NCI-H128 (cell line): ENCODE results near the gene KDM4B.
A peak's percentile ranks its signal among the peaks of the same experiment; 100 is the strongest.

ENCODE experiments used
- DNase-seq: peaks from one replicate; lab custom pipeline; 2025; ENCODE audit not compliant: unreplicated experiment; lab: John Stamatoyannopoulos, UW

KDM4B gene

DNA sequence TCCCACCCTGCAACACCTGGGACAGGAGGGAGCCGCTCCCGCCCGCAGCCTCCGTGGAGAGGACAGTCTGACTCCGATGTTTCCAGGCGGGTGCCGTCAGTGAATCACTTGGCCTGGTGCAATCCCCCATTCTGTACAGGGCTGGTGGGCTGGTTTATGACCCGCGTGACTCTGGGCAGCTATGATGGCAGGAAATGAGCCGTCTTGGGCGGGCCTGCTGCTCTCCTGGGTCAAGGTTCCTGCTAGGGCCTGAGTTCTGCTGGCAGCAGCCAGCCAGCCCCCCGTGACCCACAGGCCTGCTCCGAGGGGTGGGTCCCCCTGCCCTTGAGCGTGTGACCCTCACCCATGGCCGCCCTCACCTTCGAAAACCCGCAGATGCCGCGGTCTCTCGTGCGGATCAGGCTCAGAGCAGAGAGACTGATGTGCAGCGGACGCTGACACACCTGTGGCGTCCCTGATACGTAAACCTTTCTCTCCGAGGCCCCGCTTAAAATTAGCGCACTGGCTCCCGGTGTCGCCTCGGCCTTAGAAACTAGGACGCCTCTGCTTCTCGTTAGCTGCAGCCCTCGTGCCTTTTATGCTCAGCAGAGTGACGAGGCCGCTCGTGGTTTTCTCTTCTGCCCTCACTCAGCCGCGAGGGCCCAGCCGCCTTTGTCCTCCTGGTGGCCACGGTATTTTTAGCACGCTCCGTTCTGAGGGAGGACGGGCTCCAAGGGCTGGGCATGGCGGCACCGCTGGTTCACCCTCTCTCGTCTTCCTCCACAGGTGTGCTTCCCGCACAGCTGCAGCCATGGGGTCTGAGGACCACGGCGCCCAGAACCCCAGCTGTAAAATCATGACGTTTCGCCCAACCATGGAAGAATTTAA is 63.4 kb downstream of the KDM4B start:
- DNase-seq, result no peak

DNA sequence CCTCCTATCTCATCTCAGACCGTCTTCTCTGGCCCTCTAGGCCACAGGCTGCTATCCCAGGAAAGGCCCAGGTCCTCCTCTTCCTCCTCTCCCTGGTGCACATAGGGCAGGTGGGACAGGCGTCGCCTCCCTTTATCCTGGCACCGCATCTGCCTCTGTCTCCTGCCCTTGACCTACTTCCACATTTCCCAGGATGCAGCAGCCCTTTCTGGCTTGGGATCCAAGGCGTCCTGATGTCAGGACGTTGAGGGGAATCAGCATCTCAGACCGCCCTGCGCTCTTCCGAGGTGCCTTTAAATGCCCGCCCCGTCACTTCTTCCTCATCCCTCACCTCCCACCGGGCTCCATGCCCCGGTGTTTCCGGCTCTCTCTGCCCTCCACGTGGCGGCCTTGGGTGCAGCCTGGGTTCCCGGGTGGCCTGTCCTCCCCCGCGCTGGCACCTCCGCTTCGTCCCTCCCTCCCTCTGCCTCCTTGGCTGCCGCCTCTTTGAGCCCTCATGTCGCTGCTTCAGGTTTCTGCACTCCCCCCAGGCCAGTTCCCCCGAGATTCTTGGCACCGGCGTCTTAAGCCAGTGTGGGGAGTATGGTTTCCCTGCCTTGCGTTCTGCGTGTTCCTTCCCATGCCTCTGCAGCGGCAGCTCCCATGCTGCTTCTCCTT is 66.3 kb downstream of the KDM4B start:
- no peak for DNase-seq

DNA sequence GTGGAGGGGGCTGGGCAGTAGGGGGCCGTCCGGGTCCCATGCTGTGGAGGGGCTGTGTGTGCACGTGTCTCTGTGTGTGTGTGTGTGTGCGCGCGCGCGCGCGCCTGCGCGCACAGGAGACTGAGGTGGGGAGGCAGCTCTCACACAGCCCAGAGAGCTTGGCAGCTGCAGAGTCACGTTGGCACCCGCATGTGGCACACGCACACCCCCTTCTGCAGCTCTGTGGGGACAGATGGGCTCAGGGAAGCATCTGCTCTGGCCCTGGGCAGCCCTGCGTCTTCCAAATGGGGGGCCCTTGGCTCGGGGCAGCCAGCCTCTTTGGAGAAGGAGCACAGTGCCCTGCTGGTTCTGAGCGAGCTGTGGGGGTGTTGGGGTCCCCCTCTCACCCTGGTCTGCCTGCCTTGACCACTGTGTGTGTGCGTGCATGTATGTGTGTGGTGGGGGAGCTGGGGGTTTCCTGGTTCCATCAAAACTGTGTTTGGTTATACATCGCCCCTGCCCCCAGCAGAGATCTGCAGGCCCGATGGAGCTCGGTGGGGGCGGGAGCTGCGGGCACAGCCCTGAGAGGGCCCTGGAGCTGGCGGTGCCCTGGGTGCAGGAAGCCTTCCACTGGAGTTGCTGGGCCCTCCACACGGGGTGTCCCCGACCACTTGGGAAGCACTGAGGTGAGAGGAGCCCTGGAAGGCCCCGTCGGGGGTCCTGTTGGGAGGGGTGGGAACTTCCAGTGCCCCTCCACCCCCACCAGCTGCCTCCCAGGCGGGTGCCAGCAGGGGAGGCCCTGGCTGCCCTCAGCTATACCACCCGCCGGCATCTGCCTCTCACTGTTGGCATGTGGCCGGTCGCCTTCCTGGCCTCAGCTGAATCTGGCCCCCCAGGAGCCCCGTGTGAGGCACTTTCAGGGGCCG is 67.1 kb downstream of the KDM4B start:
- peak; percentile 22 for DNase-seq

DNA sequence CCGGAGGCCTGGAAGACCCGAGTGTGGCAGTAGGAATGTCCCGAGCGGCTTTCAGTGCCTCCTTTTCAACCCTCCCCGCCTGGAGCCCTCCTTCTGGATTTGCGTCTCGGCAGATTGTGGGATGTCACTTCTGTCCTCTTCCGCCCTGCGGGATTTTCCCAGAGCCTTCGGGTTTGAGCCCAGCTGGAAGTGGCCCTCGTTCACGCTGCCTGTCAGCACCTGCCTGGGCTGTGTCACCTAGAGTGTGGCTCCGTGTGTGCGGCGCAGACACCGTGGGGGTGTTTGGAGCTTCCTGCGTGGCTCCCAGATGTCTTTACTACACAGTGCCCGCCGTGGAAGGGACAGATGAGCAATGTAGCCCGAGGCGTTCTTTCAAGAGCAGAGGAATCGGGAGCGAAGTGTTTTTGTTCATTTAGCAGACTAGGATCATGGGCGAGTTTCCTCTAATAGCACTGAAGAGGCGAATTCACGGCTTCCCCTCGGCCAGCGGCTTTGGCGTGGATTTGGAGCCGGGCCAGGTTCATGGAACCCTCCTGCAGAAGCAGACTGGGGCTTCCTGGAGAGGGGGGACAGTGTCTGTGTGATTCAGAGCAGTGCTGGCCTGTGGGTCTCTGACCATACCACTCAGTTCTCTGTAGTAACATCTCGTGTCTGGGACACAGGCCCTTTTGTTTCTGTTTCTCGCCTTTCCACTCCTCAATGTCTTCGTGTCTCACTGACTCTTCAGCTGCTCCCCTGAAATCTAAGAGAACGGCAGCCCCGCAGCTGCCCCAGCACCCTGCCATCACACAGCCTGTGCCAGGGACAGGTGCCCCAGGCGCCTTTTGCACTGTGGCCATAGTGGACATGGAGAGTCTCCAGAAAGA is 68.0 kb downstream of the KDM4B start:
- DNase-seq, result no peak

DNA sequence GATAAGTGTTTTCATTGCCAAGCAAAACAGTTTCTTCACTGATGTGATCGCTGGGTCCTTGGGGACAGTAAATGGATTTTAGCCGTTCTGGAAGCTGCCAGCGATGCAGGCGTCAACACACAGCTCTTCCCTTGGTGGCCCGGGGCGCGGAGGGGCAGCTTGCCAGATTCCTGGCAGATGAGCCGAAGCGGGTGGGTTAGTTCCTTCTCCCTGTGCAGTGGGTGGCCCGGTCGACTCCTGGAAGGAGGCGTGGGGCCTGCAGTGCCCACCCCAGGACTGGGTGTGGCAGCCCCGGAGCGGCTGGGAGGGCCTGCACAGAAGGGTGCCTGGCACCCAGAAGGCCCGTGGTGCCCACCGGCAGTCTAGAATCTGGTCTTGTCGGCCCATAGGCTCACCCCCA is 69.0 kb downstream of the KDM4B start:
- DNase-seq, result peak; percentile 73

DNA sequence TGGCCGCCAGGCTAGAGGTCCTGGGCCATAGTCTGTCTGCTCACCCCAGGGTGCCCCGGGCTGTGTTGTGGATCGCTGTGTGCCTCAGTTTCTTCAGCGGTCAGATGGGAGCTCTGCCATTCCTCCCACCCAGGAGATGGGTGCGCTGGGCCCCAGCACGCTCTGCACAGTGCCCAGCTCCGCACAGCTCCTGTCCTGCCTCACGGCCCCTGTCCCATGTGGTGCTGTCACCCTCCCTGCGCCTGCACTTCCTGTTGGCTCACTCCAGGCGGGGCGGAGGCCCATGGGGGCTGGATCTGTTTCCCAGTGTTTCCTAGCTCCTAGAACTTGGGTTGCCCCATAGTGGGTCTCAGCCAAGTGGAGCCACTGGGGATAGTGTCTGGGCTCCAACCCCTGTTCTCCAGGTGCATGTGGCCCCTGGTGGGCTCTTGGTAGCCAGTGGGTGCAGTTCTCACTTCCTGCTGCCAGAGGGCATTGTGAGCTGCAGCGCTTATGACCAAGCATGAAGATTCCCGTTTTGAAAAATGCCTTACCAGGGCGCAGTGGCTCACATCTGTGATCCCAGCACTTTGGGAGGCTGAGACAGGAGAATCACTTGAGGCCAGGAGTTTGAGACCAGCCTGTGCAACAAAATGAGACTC is 69.8 kb downstream of the KDM4B start:
- no peak for DNase-seq

DNA sequence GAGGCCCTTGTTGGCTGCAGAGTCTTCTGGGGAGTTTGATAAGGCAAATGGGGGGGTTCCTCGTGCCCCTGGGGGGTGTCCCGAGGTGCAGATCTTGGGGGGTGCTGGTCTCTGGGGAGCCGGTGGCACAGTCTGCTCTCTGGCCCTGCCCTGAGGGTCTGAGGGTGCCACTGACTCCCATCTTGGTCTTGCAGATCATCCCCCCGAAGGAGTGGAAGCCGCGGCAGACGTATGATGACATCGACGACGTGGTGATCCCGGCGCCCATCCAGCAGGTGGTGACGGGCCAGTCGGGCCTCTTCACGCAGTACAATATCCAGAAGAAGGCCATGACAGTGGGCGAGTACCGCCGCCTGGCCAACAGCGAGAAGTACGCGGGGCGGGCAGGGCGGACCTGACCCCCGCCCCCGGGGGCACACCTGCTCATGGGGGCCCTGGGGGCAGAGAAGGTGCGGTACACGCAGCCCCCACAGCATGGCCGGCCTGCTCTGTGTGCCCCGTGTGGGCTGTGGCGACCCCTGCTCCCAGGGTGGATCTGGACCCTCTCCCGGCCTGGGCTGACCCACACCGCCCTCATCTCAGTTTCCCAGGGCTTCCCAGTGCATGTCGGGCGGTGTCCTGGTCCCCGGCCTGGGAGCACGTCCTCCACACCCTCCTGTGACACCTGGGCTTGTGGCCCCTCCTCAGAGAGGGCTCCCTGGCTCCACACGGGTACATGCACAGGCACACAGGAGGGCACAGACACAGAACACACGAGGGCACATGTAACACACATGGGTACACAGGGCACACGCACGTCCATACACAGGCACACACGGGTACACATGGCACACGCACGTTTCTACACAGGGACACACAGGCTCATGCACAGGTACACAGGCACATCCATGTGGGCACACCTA is 71.0 kb downstream of the KDM4B start:
- no peak for DNase-seq

DNA sequence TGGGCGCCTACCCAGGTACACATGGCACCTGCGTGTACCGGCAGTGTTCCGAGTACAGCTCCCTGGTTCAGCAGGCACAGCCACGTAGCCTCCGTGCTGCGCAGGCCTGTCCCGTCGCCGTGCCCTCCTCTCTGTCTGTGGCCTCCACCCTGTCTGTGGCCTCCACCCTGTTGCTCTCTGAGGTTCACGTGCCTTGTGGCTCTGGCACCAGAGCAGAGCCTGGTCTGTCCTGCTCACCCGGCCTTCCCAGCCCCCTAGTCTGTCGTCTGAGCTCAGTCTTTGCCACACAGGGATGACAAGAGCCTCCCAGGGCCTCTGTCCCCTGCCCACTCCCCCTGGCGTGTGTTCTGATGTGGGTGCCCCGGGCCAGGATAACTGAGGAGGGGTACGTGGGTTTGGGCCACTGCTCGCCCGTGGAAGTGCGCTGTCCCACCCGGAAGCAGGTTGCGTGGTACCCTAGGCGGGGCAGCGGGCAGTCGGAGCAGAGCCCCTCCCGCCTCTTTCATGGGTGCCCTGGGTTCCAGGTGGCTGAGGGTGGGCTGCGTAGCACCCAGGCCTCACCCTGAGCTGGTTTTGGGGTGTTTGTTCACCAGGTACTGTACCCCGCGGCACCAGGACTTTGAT is 71.7 kb downstream of the KDM4B start:
- no peak for DNase-seq

DNA sequence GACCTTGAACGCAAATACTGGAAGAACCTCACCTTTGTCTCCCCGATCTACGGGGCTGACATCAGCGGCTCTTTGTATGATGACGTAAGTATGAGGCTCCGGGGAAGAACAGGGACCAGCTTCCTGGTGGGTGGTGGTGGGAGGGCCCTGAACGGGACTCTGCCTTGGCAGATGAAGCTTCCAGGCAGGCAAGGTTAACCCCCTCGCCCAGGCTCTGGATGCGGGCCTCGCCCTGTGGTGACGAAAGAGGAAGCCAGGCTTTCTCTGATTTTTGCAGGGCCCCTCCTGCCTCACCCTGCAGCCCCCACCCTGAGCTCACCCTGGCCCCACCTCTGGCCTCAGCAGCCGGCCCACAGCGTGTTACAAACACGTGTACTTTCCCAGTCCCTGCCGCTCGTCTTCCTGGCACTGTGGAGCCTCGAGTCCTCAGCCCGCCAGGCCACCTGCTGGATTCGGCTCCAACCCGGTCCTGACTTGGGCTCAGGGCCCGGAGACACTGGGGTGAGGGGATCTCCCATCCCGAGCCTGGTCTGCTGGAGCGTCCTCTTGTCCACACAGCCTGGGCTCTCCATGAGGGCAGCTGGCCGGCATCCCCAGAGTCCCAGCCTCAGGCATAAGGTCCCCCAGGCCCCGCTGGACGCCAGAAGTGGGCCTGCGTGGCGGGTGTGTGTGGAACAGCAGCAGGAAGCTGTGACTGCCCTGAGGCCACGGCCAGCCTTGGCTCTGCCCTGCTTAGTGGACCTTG is 72.4 kb downstream of the KDM4B start:
- DNase-seq, result no peak

DNA sequence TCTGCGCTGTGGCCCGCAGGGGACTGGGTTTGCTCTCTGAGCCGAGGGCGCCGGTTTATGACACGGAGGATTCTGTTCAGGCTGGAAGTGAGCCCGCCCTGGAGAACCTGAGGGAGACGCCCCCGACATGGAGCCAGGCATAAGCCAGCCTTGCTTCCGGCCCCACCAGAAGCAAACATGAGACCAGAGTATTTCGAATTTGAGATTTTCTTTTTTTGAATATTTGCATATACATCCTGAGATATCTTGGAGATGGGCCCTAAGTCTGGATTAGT is 72.9 kb downstream of the KDM4B start:
- DNase-seq, result no peak

DNA sequence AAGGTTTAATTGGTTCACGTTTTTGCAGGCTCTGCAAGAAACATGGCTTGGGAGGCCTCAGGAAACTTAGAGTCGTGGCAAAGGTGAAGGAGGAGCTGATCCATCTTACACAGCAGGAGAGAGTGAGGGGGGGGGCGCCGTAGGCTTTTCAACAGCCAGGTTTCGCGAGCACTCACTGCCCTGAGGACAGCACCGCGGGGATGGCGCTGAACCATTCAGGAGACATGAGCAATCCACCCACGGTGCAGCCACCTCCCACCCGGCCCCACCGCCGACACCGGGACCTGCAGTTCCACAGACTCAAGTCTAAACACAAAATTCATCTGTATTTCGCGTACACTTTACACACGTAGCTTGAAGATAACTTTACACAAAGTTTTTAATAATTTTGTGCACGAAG is 73.6 kb downstream of the KDM4B start:
- DNase-seq, result no peak

DNA sequence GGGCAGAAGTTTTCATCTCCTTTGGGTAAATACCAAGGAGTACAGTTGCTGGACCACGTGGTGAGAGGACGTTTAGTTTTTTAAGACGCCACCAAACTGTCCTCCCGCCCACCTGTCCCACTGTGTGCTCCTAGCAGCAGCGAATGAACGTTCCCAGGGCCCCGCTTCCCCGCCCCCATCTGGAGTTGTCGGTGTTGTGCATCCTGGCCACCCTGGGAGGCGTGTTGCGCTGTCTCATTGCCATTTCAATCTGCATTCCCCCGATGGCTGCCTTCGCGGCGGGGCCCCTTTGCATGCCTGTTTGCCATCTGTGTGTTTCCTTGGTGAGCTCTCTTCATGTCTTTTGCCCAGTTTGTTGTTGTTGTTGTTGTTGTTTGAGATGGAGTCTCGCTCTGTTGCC is 76.1 kb downstream of the KDM4B start:
- no peak for DNase-seq

DNA sequence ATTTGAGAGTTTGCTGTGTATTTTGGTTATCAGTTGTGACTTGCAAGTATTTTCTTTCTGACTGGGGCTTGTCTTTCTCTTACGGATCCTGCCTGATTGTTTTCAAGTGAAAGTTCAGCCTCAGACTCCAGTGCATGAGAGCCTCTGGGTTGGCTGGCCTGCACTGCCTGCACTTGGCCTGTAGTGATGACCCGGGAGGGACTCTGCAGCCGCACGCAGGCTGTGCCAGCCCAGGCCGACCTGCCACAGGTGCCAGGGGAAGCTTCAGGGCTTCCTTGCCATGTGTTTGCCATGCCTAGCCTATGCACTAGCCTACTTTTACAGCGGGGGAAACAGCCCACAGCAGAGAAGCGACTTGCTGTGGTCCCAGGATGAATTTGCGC is 77.0 kb downstream of the KDM4B start:
- no peak for DNase-seq

DNA sequence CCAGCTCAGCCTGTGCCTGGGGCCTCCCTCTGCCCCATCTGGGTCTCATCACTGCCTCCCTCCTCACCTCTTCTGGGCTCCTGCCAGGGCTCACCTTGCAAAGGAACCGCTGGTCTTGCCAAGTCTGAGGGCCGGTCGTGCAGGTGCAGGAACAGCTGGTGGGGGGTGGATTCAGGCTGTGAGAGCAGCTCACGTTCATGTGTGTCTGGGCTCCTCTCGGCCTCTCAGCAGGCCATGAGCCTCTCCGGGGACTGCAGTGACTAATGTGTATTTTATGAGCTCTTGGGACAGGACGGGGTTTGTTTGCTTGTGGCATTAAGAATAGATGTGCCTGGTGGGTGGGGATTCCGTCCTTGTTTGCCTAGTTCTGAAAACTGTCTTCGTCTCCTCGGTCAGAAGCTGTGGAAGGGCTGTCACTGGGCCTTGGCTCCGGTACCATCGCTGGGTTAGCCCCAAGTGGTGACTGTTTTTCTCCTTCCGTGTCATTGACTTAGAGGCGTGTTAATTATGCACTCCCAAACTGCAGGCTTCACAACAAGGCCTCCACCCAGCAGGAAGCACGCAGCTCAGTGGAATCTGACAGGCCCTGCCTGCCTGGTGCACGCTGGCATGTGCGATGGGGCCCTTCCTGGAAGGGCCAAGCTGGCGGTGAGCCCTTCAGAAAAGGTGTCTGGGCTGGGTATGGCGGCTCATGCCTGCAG is 77.6 kb downstream of the KDM4B start:
- DNase-seq, result peak; percentile 76

DNA sequence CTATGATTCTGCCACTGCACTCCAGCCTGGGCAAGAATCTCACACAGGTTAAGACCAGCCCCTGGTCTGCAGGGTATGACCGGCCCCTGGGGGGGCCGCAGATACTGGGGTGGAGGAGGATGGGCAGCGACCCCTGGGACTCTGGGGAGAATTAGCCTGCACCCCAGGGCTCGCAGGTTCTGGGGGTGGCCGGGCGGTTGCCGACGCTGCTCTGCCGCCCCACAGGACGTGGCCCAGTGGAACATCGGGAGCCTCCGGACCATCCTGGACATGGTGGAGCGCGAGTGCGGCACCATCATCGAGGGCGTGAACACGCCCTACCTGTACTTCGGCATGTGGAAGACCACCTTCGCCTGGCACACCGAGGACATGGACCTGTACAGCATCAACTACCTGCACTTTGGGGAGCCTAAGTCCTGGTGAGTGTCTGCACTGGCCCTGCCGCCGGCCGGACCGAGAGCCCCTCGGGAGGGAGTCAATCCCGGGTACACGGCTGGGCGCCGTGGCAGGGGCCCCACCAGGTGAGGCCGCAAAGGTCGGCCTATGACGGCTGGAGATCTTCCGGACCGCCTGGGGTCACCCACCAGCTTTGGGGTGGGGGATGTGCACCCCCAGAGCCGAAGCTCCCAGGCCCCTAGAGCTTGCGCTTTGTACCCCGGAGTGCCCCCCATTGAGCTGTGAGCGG is 78.5 kb downstream of the KDM4B start:
- no peak for DNase-seq

DNA sequence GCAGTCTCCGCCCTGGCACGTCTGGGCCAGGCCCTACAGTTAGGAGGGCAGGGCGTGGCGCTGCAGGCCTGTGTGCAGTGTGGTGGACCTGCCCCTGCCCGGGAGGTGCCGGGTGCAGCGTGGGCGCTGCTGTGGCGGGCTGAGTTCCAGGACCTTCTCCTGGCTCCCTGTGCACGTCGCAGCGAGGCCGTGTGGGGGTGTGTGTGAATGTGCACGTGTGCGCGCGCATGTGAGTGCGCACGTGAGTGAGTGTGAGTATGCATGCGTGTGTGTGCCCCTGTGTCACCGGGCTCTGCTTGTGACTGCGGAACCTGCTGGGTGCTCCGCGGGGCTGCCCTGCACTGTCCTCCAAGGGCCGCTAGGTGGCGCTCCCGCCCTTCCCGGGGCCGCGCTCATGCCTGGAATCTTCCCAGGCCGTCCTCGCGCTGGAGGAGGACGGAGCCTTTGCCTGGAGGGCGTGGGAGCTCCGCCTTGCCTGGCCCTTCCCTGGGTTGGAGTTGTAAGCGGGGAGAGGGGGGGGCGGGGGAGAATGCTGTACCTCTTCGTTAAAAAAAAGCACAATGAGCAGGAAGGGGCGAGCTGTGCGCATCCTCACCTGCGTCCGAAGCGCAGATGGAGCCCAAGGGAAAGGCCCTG is 79.3 kb downstream of the KDM4B start:
- DNase-seq, result peak; percentile 17
